Activated CD4-positive, alpha-beta memory T cell treated with anti-CD3 and anti-CD28 coated beads, Interleukin-2, amount 10 ng/mL, durations not matched to agents 7 days and 5 days (primary cell): ENCODE results near the gene RASEF. TPM values are rescaled to one million over a fixed set of nuclear protein-coding genes. Genes with fewer than 3 reads are reported as not detected.

Experiments used
- CTCF ChIA-PET: fragments of 350-600 bp; sonication (Branson Sonifier 250); formaldehyde crosslinking; loops from one replicate; lab custom pipeline; 2021; ENCODE audit warnings: antibody characterized with exemption, inconsistent platforms; lab: Charles Lee
- POLR2A ChIA-PET: fragments of 350-600 bp; sonication (Branson Sonifier 250); formaldehyde crosslinking; loops from one replicate; lab custom pipeline; 2021; ENCODE audit warnings: antibody characterized with exemption; lab: Charles Lee
- DNase-seq: peaks from one replicate; pipeline ENCODE4 v3.0.0-alpha.2; 2020
- H3K27ac Mint-ChIP-seq: one replicate; pipeline ENCODE4 v1.8.0; 2021; ENCODE audit warnings: mild to moderate bottlenecking, mixed read lengths
- H3K27me3 Mint-ChIP-seq: one replicate; pipeline ENCODE4 v1.8.0; 2021; ENCODE audit warnings: mixed read lengths
- H3K36me3 Mint-ChIP-seq: one replicate; pipeline ENCODE4 v1.8.0; 2021; ENCODE audit warnings: low read depth, mixed read lengths
- H3K4me1 Mint-ChIP-seq: one replicate; pipeline ENCODE4 v1.8.0; 2021; ENCODE audit warnings: mixed read lengths
- H3K4me3 Mint-ChIP-seq: one replicate; pipeline ENCODE4 v1.8.0; 2021; ENCODE audit warnings: mild to moderate bottlenecking, mixed read lengths
- H3K9me3 Mint-ChIP-seq: one replicate; pipeline ENCODE4 v1.8.0; 2021; ENCODE audit warnings: mixed read lengths
- total RNA-seq, 2 experiments: library from RNA; stranded (reverse); gene quantifications; one replicate each; pipeline ENCODE4 v1.2.3, GENCODE V29; 2021

The RASEF gene
- total RNA-seq, 2 experiments from 2014 or later = not detected

DNA sequence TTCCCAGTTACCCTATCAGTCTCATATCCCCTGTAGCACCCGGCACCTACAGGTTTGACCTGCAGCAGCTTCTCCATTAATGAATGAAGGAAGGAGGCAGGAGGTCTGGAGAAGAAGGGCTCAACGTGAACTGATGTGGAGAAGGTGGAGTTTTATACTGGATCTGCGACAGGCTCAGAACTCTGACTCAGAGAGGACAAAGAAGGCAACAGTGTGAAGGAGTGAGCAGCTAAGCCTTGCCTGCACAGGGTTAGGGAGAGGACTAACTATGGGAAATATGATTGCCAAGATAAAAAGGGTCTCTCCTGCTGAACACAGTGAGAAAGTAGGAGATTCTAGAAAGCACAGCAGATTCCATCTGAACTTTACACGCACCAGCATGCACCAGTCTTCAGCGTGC is 23.6 kb downstream of the RASEF start:
- Mint-ChIP-seq H3K27me3 (no peaks in the 10 kb centered on the region), H3K4me1 (no peaks in the 10 kb centered on the region), H3K27ac (no peak overlapping the region), H3K9me3 (no peaks in the 10 kb centered on the region), H3K4me3 (no peak overlapping the region), H3K36me3 (no peaks in the 10 kb centered on the region)
- ChIA-PET CTCF (no interaction called here), POLR2A (no interaction called here)
- no peak for DNase-seq

DNA sequence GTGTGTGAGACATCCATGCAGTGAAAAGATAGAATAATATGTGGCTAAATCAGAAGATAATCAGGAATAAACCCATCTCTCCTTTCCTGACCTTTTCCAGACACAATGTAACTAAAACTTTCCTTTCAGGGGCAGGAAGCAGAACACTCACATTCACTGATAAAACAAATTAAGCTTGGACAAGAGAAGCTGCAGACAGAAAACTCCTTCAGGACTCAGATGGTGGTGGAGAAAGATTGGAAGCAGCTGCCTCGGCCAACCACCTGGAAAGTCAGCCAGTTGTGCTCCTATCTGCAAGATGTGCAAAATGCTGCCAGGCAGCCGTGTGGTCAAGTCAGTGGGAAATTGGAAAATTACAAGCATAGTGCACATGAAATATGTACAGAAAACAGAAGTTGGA is 26.9 kb downstream of the RASEF start:
- H3K9me3 Mint-ChIP-seq = no peaks in the 10 kb centered on the region

GRCh38 chr9:83035143-83035542 is 27.8 kb downstream of the RASEF start:
- Mint-ChIP-seq H3K36me3 (no peaks in the 10 kb centered on the region), H3K4me1 (no peaks in the 10 kb centered on the region), H3K4me3 (no peak overlapping the region), H3K27ac (no peak overlapping the region), H3K27me3 (no peaks in the 10 kb centered on the region), H3K9me3 (no peaks in the 10 kb centered on the region)
- no peak for DNase-seq
- ChIA-PET CTCF (no interaction called here), POLR2A (no interaction called here)

More for the DNA sequence above, 26.9 kb downstream of the RASEF start:
- Mint-ChIP-seq H3K4me1 (no peaks in the 10 kb centered on the region), H3K36me3 (no peaks in the 10 kb centered on the region), H3K4me3 (no peak overlapping the region), H3K27ac (no peak overlapping the region), H3K27me3 (no peaks in the 10 kb centered on the region)
- ChIA-PET CTCF (no interaction called here), POLR2A (no interaction called here)
- no peak for DNase-seq

GRCh38 chr9:83034587-83034986 is 28.4 kb downstream of the RASEF start:
- no peaks in the 10 kb centered on the region for H3K9me3 Mint-ChIP-seq
- ChIA-PET CTCF (no interaction called here), POLR2A (no interaction called here)
- no peak overlapping the region for H3K4me3 Mint-ChIP-seq
- no peaks in the 10 kb centered on the region for H3K27me3 Mint-ChIP-seq
- H3K36me3 Mint-ChIP-seq = no peaks in the 10 kb centered on the region
- H3K27ac Mint-ChIP-seq = no peak overlapping the region
- no peaks in the 10 kb centered on the region for H3K4me1 Mint-ChIP-seq
- DNase-seq = no peak

GRCh38 chr9:83034026-83034425 is 28.9 kb downstream of the RASEF start:
- POLR2A ChIA-PET = no interaction called here
- H3K27ac Mint-ChIP-seq = no peak overlapping the region
- no peaks in the 10 kb centered on the region for H3K36me3 Mint-ChIP-seq
- H3K4me1 Mint-ChIP-seq = no peaks in the 10 kb centered on the region
- no peaks in the 10 kb centered on the region for H3K27me3 Mint-ChIP-seq
- no peak overlapping the region for H3K4me3 Mint-ChIP-seq
- CTCF ChIA-PET = no interaction called here
- no peak for DNase-seq
- no peaks in the 10 kb centered on the region for H3K9me3 Mint-ChIP-seq

- Mint-ChIP-seq H3K27ac (no peak overlapping the region), H3K27me3 (no peaks in the 10 kb centered on the region), H3K4me1 (no peaks in the 10 kb centered on the region), H3K4me3 (no peak overlapping the region), H3K9me3 (no peaks in the 10 kb centered on the region), H3K36me3 (no peaks in the 10 kb centered on the region)
- ChIA-PET CTCF (no interaction called here), POLR2A (no interaction called here)
- DNase-seq = no peak
These were observed 30.8 kb downstream of the RASEF start for GRCh38 chr9:83032065-83032625.

DNA sequence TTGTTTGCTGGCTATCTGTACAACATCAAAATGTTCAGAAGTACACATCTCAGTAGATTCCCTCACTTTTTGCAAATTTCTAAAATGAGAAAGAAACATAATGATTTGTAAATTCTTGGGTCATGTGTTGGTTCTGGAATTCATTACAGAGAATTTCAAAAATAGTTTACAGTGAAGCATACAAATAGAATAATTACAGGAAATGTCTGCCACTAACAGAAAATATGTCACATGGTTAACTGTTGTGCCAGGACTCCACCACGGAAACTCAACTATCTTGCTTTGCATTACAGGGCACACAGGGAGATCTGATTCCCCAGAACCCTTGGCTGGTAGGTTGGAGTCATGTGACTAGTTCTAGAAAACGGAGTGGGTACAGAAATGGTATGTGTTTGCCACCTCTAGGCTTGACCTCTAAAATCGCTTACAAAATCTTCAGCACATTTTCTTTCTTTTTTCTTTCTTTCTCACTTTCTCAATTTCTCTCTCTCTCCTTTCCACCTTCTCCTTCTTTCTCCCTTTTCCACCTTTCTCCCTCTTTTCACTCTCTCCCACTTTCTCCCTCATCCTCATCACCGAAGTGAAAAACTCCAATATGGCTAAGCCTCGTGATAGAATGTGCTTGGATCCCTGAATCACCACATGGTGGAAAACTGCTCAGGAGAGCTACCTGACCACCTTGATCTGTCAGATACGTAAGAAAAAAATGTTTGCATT is 32.4 kb downstream of the RASEF start:
- H3K27me3 Mint-ChIP-seq = no peaks in the 10 kb centered on the region
- CTCF ChIA-PET = no interaction called here
- POLR2A ChIA-PET = no interaction called here

GRCh38 chr9:83029531-83030137 is 33.3 kb downstream of the RASEF start:
- no peak for DNase-seq
- CTCF ChIA-PET = no interaction called here
- POLR2A ChIA-PET = no interaction called here
- H3K9me3 Mint-ChIP-seq = no peaks in the 10 kb centered on the region
- no peak overlapping the region for H3K27ac Mint-ChIP-seq
- H3K4me3 Mint-ChIP-seq = no peak overlapping the region
- no peaks in the 10 kb centered on the region for H3K36me3 Mint-ChIP-seq
- H3K27me3 Mint-ChIP-seq = no peaks in the 10 kb centered on the region
- no peaks in the 10 kb centered on the region for H3K4me1 Mint-ChIP-seq

More for the DNA sequence above, 32.4 kb downstream of the RASEF start:
- Mint-ChIP-seq H3K27ac (no peak overlapping the region), H3K9me3 (no peaks in the 10 kb centered on the region), H3K4me3 (no peak overlapping the region), H3K4me1 (no peaks in the 10 kb centered on the region), H3K36me3 (no peaks in the 10 kb centered on the region)
- no peak for DNase-seq

DNA sequence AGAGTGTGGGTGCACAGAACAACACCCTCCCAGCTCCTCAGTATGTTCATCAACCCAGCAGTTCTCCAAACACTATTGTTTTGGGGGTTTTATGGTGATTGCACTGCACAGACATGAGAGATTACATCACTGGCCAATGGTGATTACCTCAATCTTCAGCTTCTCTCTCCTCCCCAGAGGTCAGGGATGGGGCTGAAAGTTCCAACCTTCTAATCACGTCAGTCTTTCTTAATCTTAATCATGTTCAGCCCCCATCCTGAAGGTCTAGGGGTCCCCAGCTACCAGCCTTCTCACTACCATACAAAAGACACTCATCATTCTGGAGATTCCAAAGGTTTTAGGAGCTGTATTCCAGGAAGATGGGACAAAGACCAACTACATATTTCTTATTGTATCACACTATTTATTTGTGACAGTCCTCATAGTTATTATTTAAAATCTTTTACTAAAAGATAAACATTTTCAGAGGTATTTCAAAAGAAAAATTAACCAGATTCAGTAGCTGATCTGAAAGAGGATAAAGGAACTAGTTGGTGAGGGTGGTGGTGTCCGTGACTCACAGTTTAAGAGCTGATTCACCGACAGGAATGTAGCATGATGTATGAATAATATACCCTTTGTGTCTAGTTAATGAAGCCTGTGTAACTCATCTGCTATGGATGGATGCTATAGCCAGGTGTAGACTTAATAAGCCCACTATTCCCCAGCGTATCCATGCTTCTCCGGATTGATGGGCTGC is 35.6 kb downstream of the RASEF start:
- CTCF ChIA-PET = no interaction called here
- H3K27ac Mint-ChIP-seq = no peak overlapping the region

GRCh38 chr9:83024506-83025125 is 38.3 kb downstream of the RASEF start:
- H3K36me3 Mint-ChIP-seq = no peaks in the 10 kb centered on the region
- CTCF ChIA-PET = no interaction called here
- DNase-seq = no peak
- H3K4me3 Mint-ChIP-seq = no peak overlapping the region
- POLR2A ChIA-PET = no interaction called here
- H3K27ac Mint-ChIP-seq = no peak overlapping the region
- no peaks in the 10 kb centered on the region for H3K9me3 Mint-ChIP-seq
- no peaks in the 10 kb centered on the region for H3K4me1 Mint-ChIP-seq
- H3K27me3 Mint-ChIP-seq = no peaks in the 10 kb centered on the region

More for the DNA sequence above, 35.6 kb downstream of the RASEF start:
- Mint-ChIP-seq H3K4me1 (no peaks in the 10 kb centered on the region), H3K36me3 (no peaks in the 10 kb centered on the region), H3K9me3 (no peaks in the 10 kb centered on the region), H3K4me3 (no peak overlapping the region), H3K27me3 (no peaks in the 10 kb centered on the region)
- DNase-seq = no peak
- POLR2A ChIA-PET = no interaction called here

DNA sequence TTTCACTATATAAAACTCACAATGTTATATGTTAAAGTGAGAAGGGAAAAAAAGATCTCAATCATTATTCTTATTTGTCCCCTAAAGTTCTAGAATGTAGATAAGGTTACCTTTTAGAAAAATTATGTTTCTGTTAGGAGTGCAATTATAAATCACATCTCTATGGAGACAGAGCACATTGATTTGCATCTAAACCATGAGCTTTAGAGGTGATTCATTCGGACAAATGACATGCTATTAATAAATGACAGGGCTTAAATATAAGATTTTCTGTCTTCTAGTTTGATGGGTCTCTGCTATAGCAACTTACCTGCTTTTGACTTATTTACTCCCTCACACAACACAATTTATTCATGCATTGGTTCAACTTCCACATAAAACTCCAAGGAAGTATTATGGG is 39.8 kb downstream of the RASEF start:
- DNase-seq = no peak
- ChIA-PET CTCF (no interaction called here), POLR2A (no interaction called here)
- H3K9me3 Mint-ChIP-seq = no peaks in the 10 kb centered on the region
- H3K27ac Mint-ChIP-seq = no peak overlapping the region
- H3K27me3 Mint-ChIP-seq = no peaks in the 10 kb centered on the region
- no peaks in the 10 kb centered on the region for H3K36me3 Mint-ChIP-seq
- H3K4me1 Mint-ChIP-seq = no peaks in the 10 kb centered on the region
- no peak overlapping the region for H3K4me3 Mint-ChIP-seq

GRCh38 chr9:83020864-83021263 is 42.1 kb downstream of the RASEF start:
- Mint-ChIP-seq H3K27ac (no peak overlapping the region), H3K9me3 (peaks cover 2% of the 10 kb centered on the region), H3K27me3 (no peaks in the 10 kb centered on the region), H3K36me3 (no peaks in the 10 kb centered on the region), H3K4me3 (no peak overlapping the region), H3K4me1 (no peaks in the 10 kb centered on the region)
- ChIA-PET POLR2A (no interaction called here), CTCF (no interaction called here)
- no peak for DNase-seq

DNA sequence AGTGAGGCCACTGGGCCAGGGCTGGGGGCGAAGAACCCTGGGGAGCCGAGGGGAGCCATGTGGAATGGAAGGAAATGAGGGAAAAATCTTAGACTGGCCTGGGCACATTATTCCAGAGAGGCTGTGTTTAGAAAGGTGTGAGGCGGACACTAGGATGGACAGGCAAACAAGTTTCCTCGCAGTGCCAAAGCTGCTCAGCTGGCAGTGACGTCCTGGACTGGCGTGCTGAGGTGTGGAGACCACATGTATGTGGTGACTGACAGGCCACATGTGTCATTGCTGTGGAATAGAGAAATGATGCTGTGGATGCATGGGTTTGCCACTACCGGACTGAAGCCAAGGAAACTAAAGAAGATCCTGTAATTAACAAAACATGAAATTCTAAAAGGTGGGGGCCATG is 42.6 kb downstream of the RASEF start:
- Mint-ChIP-seq H3K4me3 (no peak overlapping the region), H3K27me3 (no peaks in the 10 kb centered on the region), H3K9me3 (peaks cover 3% of the 10 kb centered on the region), H3K36me3 (no peaks in the 10 kb centered on the region), H3K4me1 (no peaks in the 10 kb centered on the region), H3K27ac (no peak overlapping the region)
- DNase-seq = no peak
- POLR2A ChIA-PET = no interaction called here
- CTCF ChIA-PET = no interaction called here
